MM.1S (cell line): ENCODE measurements around the gene SMAD4.

Source experiments
- DNase-seq: peaks from one replicate; pipeline ENCODE4 v3.0.0-alpha.2; 2015
- H2AFZ ChIP-seq: fragments of 300-600 bp; sonication (generic); 2 replicates; pipeline ENCODE4 v1.6.0; 2016; ENCODE audit warnings: antibody characterized with exemption, low read length
- H3F3A ChIP-seq: fragments of 300-600 bp; sonication (generic); 2 replicates; pipeline ENCODE4 v1.6.1; 2016; ENCODE audit warnings: mild to moderate bottlenecking, antibody characterized with exemption, low read length, moderate library complexity, mixed read lengths; ENCODE audit not compliant: insufficient read depth
- H3K27ac ChIP-seq: fragments of 300-600 bp; sonication (generic); 2 replicates; pipeline ENCODE4 v1.5.1; 2016; ENCODE audit warnings: mild to moderate bottlenecking, low read length
- H3K27me3 ChIP-seq: fragments of 300-600 bp; sonication (generic); replicated peaks from 2 replicates; pipeline ENCODE4 v1.6.0; 2016; ENCODE audit warnings: low read length; ENCODE audit not compliant: insufficient read depth
- H3K36me3 ChIP-seq: fragments of 300-600 bp; sonication (generic); replicated peaks from 2 replicates; pipeline ENCODE4 v1.6.1; 2016; ENCODE audit warnings: mild to moderate bottlenecking, low read length, mixed read lengths; ENCODE audit not compliant: insufficient read depth
- H3K4me1 ChIP-seq: fragments of 300-600 bp; sonication (generic); 2 replicates; pipeline ENCODE4 v1.6.1; 2016; ENCODE audit warnings: low read length, mixed read lengths
- H3K4me2 ChIP-seq: fragments of 300-600 bp; sonication (generic); 2 replicates; pipeline ENCODE4 v1.6.0; 2016; ENCODE audit warnings: low read depth, low read length
- H3K4me3 ChIP-seq: fragments of 300-600 bp; sonication (generic); 2 replicates; pipeline ENCODE4 v1.5.1; 2016; ENCODE audit warnings: low read length, mixed read lengths
- H3K79me2 ChIP-seq: fragments of 300-600 bp; sonication (generic); 2 replicates; pipeline ENCODE4 v1.6.1; 2016; ENCODE audit warnings: mixed run types, low read length, mixed read lengths
- H3K9ac ChIP-seq: fragments of 300-600 bp; sonication (generic); 2 replicates; pipeline ENCODE4 v1.6.1; 2016; ENCODE audit warnings: low read length, mixed read lengths
- H3K9me2 ChIP-seq: fragments of 300-600 bp; sonication (generic); replicated peaks from 2 replicates; pipeline ENCODE4 v1.6.1; 2016; ENCODE audit warnings: mild to moderate bottlenecking, low read length, mixed read lengths; ENCODE audit not compliant: insufficient read depth
- H3K9me3 ChIP-seq: fragments of 300-600 bp; sonication (generic); replicated peaks from 2 replicates; pipeline ENCODE4 v1.6.1; 2016; ENCODE audit warnings: mild to moderate bottlenecking, low read length, mixed read lengths; ENCODE audit not compliant: insufficient read depth
- H4K20me1 ChIP-seq: fragments of 300-600 bp; sonication (generic); 2 replicates; pipeline ENCODE4 v1.6.1; 2016; ENCODE audit warnings: mild to moderate bottlenecking, low read length, moderate library complexity, mixed read lengths; ENCODE audit not compliant: insufficient read depth
- CTCF ChIP-seq: fragments of 300-600 bp; sonication (generic); IDR thresholded peaks from 2 replicates; pipeline ENCODE4 v1.5.1; 2016; ENCODE audit warnings: antibody characterized with exemption, low read length, mixed read lengths
- EZH2 ChIP-seq: fragments of 300-600 bp; sonication (generic); optimal IDR thresholded peaks from 2 replicates; pipeline ENCODE3; 2017; ENCODE audit warnings: low read depth, mild to moderate bottlenecking, antibody characterized with exemption, low read length, mixed read lengths
- EZH2phosphoT487 ChIP-seq: fragments of 300-600 bp; sonication (generic); IDR thresholded peaks from 2 replicates; pipeline ENCODE4 v1.6.1; 2018; ENCODE audit warnings: antibody characterized with exemption, low read length

SMAD4 gene

DNA sequence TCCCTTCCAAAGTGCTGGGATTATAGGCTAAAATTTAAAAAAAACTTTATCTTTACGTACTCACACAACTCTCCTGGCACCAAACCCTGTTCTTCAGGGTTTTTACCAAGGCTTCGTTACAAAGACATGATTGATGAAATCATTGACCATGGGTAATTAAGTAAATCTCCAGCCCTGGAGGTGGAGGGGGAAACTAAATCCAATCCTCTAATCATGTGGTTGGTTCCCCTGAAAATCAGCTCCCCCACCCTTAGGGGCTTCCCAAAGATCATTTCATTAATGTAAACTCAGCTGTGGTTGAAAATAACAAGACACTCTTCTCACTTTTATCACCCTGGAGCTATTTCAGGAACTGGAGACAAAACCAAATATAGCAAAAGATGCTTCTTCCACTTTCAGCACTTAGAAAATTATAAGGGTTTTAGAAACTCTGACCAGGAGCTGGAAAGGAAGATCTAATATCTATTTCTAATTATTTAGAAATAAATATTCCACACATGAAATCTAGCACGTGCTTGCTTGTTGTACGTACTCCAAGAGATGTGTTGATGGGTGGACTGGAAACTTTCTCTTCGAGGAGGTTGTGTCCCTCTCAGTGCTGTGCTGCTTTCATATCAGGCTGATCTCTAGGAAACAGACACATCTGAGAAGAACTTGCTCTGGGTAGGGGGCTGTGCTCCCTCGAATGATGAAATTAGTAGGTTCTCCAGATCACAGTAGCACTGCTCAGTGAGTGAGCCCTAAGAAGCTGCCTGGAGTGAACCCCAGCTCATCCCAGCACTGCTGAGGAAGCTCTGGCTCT lies 67.2 kb downstream of the SMAD4 start:
- H3K36me3 ChIP-seq, result no peaks in the 10 kb centered on the region
- H3K9me3 ChIP-seq, result no peaks in the 10 kb centered on the region
- TF ChIP-seq EZH2phosphoT487 (no peak), EZH2 (no peak), CTCF (no peak)
- no peak overlapping the region for H3K4me3 ChIP-seq
- peak overlapping the region; percentile 50 for H3K4me2 ChIP-seq
- no peaks in the 10 kb centered on the region; the same call in 1 of the 2 replicates for H3F3A ChIP-seq
- H4K20me1 ChIP-seq, result no peaks in the 10 kb centered on the region
- H3K9ac ChIP-seq, result no peak overlapping the region
- H3K79me2 ChIP-seq, result no peaks in the 10 kb centered on the region
- peak overlapping the region; percentile 6; the same call in 1 of the 2 replicates for H3K27ac ChIP-seq
- peaks cover 18% of the 10 kb centered on the region for H3K4me1 ChIP-seq
- H3K9me2 ChIP-seq, result no peaks in the 10 kb centered on the region
- peak; percentile 28 for DNase-seq
- no peak overlapping the region for H2AFZ ChIP-seq
- H3K27me3 ChIP-seq, result no peaks in the 10 kb centered on the region

DNA sequence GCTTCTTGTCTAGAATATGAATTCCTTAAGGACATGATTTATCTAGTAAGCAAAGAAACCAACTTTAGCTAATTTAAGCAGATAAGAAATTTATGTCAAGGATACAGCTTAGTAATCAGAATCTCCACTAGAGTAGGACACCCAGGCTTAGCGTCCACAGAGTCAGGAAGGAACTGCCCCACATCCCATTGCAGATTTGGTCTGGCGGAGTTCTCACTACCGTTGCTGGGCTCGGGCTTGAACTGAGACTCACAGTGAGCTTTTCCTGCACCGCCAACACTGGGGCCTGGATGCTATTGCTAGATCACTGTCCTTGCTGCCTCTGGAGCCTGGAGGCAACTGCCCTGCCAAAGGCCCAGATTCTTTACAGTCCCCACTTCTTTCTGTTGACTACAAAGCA lies 68.1 kb downstream of the SMAD4 start:
- H3F3A ChIP-seq, result no peaks in the 10 kb centered on the region; the same call in 1 of the 2 replicates
- no peak overlapping the region for H3K27ac ChIP-seq
- H3K27me3 ChIP-seq, result no peaks in the 10 kb centered on the region
- H4K20me1 ChIP-seq, result no peaks in the 10 kb centered on the region
- 0 out of 2 replicates have a peak overlapping the region, but pooled peaks have one; percentile 50 for H3K4me2 ChIP-seq
- H3K4me3 ChIP-seq, result no peak overlapping the region
- no peaks in the 10 kb centered on the region for H3K36me3 ChIP-seq
- no peaks in the 10 kb centered on the region for H3K9me2 ChIP-seq
- H3K4me1 ChIP-seq, result peaks cover 18% of the 10 kb centered on the region
- no peaks in the 10 kb centered on the region for H3K9me3 ChIP-seq
- TF ChIP-seq EZH2 (no peak), EZH2phosphoT487 (no peak), CTCF (no peak)
- no peak overlapping the region for H3K9ac ChIP-seq
- no peaks in the 10 kb centered on the region for H3K79me2 ChIP-seq
- no peak for DNase-seq
- no peak overlapping the region for H2AFZ ChIP-seq

- no peak overlapping the region for H3K9ac ChIP-seq
- H3K36me3 ChIP-seq, result no peaks in the 10 kb centered on the region
- H3K4me3 ChIP-seq, result no peak overlapping the region
- no peak overlapping the region for H3K27ac ChIP-seq
- no peaks in the 10 kb centered on the region; the same call in 1 of the 2 replicates for H3F3A ChIP-seq
- TF ChIP-seq EZH2phosphoT487 (no peak), CTCF (no peak), EZH2 (no peak)
- no peak overlapping the region for H2AFZ ChIP-seq
- no peaks in the 10 kb centered on the region for H3K27me3 ChIP-seq
- H3K4me1 ChIP-seq, result peaks cover 18% of the 10 kb centered on the region
- H4K20me1 ChIP-seq, result no peaks in the 10 kb centered on the region
- no peaks in the 10 kb centered on the region for H3K9me3 ChIP-seq
- H3K79me2 ChIP-seq, result no peaks in the 10 kb centered on the region
- DNase-seq, result no peak
- no peaks in the 10 kb centered on the region for H3K9me2 ChIP-seq
- no peak overlapping the region for H3K4me2 ChIP-seq
Measured at GRCh38 chr18:51098513-51098912, 68.5 kb downstream of the SMAD4 start.
